ENCODE measurements around the gene CDX1.

The CDX1 gene

DNA sequence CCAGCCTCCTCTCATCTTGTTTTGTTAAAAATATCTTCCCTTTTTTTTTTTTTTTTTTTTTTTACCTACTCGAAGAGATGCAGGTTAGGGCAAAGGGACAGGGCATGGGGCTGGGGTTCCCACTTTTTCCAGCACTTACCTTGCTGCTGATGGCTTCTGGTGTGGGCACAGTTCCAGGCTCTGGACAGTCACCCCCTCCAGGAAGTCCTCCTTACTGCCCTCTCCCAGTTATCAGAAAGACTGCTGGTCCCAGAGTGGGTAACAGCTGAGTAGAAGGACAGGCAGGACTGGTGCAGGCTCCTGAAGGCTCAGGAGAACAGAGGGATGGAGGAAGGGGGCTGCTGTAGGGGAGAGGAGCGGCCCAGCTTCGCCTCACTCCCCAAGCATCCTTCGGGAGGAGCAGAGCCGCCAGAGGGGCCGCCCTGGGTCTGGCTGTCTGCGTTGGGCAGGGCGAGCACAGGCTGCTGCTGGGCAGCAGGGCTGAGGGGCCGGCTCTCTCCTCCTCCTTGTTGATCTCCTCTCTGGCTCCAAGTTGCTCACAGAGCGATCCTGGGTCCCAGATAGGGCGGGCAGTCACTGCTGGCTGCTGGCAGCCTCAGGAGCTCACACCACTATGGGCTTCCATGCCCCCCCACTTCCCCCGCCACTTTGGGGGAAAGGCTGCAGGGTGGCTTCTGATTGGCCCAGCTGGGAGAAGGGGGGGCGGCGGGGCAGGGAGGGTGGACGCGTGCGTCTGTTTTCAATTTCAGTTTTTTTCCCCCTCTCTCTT is 11.1 kb upstream of the CDX1 start, which contains the start of gene PDGFRB:
TSS of gene PDGFRB (minus strand) at position 588 of the 769 bp plus-strand sequence. CDS start 18,798 bp downstream, outside the sequence.
- TF ChIP-seq, protein P1, sequence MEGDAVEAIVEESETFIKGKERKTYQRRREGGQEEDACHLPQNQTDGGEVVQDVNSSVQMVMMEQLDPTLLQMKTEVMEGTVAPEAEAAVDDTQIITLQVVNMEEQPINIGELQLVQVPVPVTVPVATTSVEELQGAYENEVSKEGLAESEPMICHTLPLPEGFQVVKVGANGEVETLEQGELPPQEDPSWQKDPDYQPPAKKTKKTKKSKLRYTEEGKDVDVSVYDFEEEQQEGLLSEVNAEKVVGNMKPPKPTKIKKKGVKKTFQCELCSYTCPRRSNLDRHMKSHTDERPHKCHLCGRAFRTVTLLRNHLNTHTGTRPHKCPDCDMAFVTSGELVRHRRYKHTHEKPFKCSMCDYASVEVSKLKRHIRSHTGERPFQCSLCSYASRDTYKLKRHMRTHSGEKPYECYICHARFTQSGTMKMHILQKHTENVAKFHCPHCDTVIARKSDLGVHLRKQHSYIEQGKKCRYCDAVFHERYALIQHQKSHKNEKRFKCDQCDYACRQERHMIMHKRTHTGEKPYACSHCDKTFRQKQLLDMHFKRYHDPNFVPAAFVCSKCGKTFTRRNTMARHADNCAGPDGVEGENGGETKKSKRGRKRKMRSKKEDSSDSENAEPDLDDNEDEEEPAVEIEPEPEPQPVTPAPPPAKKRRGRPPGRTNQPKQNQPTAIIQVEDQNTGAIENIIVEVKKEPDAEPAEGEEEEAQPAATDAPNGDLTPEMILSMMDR (IDR thresholded peaks at IDR 0.05; ENCODE audit: low read length) = no peak
- no peak for TF ChIP-seq EZH2 (IDR thresholded peaks at IDR 0.05; ENCODE audit: borderline replicate concordance, low read length)
- H2AFZ ChIP-seq (ENCODE audit: low read length) = no peak within 1 kb of the TSS
- H3K36me3 ChIP-seq (ENCODE audit: insufficient read depth, low read length) = no peaks in the 10 kb centered on the region
- no peaks in the 10 kb centered on the region for H4K20me1 ChIP-seq (ENCODE audit: insufficient read depth, low read length)
- no peak within 1 kb of the TSS; the same call in 1 of the 2 replicates for H3K4me2 ChIP-seq (ENCODE audit: low read length)
- H3K4me3 ChIP-seq (ENCODE audit: low read depth, low read length, poor library complexity, severe bottlenecking) = peak within 1 kb of the TSS; percentile 2
- no peak within 1 kb of the TSS for H3K9ac ChIP-seq (ENCODE audit: low read length)
- H3K9me3 ChIP-seq (ENCODE audit: low read length) = no peaks in the 10 kb centered on the region
- H3K27ac ChIP-seq (ENCODE audit: low read depth, low read length, poor library complexity, severe bottlenecking) = no peak within 1 kb of the TSS
- no peaks in the 10 kb centered on the region for H3K9me2 ChIP-seq (ENCODE audit: low read depth, low read length)
- peaks cover 5% of the 10 kb centered on the region for H3K4me1 ChIP-seq (ENCODE audit: insufficient read depth, low read length, severe bottlenecking)
- H3K79me2 ChIP-seq (ENCODE audit: insufficient read depth, low read length) = no peaks in the 10 kb centered on the region
- H3F3A ChIP-seq (ENCODE audit: insufficient read depth, low read length) = no peaks in the 10 kb centered on the region
- no peaks in the 10 kb centered on the region for H3K27me3 ChIP-seq (ENCODE audit: insufficient read depth, low read length)

DNA sequence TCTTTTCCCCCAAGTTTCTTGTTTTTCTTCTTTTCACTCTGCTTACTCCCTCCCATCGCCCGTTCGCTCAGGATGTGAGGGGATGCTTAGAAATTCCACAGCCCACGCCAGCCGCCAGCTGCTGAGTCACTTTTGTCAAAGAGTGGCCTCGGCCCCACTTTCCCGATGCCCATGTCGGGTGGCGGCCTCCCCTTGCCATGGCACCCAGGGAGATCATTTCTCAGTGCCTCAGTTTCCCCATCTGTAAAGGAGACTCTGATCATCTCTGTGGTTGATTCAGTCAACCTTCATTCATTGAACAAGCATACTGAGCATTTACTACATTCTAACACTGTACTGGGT is 10.6 kb upstream of the CDX1 start:
- H3K4me3 ChIP-seq (ENCODE audit: low read depth, low read length, poor library complexity, severe bottlenecking) = peak overlapping the region; percentile 2
- H3K79me2 ChIP-seq (ENCODE audit: insufficient read depth, low read length) = no peaks in the 10 kb centered on the region
- no peaks in the 10 kb centered on the region for H3K9me2 ChIP-seq (ENCODE audit: low read depth, low read length)
- no peak overlapping the region for H3K27ac ChIP-seq (ENCODE audit: low read depth, low read length, poor library complexity, severe bottlenecking)
- H3K27me3 ChIP-seq (ENCODE audit: insufficient read depth, low read length) = no peaks in the 10 kb centered on the region
- H3K36me3 ChIP-seq (ENCODE audit: insufficient read depth, low read length) = no peaks in the 10 kb centered on the region
- H3K9me3 ChIP-seq (ENCODE audit: low read length) = no peaks in the 10 kb centered on the region
- no peaks in the 10 kb centered on the region for H3F3A ChIP-seq (ENCODE audit: insufficient read depth, low read length)
- H3K4me2 ChIP-seq (ENCODE audit: low read length) = no peak overlapping the region; the same call in 1 of the 2 replicates
- no peak for TF ChIP-seq EZH2 (IDR thresholded peaks at IDR 0.05; ENCODE audit: borderline replicate concordance, low read length)
- TF ChIP-seq, protein P1 (IDR thresholded peaks at IDR 0.05; ENCODE audit: low read length) = no peak
- H4K20me1 ChIP-seq (ENCODE audit: insufficient read depth, low read length) = no peaks in the 10 kb centered on the region
- H3K9ac ChIP-seq (ENCODE audit: low read length) = no peak overlapping the region
- no peak overlapping the region for H2AFZ ChIP-seq (ENCODE audit: low read length)
- peaks cover 5% of the 10 kb centered on the region for H3K4me1 ChIP-seq (ENCODE audit: insufficient read depth, low read length, severe bottlenecking)

DNA sequence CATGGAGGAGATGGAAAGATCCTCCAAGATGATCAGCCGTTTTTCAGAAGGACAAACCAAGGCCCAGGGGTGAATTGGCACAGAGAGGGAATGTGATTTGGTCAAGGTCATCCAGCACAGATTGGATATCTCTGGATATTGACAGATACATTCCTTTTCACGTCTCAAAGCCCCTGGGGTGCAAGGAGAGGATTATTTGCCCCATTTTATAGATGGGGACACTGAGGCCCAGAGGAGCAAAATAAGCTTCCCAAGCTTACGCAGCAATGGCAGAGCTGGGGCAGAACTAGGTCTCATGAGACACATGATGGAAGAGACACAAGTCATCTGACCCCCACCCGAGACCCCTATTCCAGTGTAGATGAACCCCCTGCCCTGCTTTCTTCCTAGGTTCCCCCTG is 10.0 kb upstream of the CDX1 start:
- no peaks in the 10 kb centered on the region for H3K36me3 ChIP-seq (ENCODE audit: insufficient read depth, low read length)
- no peak overlapping the region for H3K9ac ChIP-seq (ENCODE audit: low read length)
- no peaks in the 10 kb centered on the region for H4K20me1 ChIP-seq (ENCODE audit: insufficient read depth, low read length)
- no peaks in the 10 kb centered on the region for H3F3A ChIP-seq (ENCODE audit: insufficient read depth, low read length)
- peaks cover 5% of the 10 kb centered on the region for H3K4me1 ChIP-seq (ENCODE audit: insufficient read depth, low read length, severe bottlenecking)
- no peak overlapping the region for H3K4me3 ChIP-seq (ENCODE audit: low read depth, low read length, poor library complexity, severe bottlenecking)
- H3K27me3 ChIP-seq (ENCODE audit: insufficient read depth, low read length) = no peaks in the 10 kb centered on the region
- no peaks in the 10 kb centered on the region for H3K9me2 ChIP-seq (ENCODE audit: low read depth, low read length)
- H3K9me3 ChIP-seq (ENCODE audit: low read length) = no peaks in the 10 kb centered on the region
- TF ChIP-seq EZH2 (IDR thresholded peaks at IDR 0.05; ENCODE audit: borderline replicate concordance, low read length) = no peak
- TF ChIP-seq, protein P1 (IDR thresholded peaks at IDR 0.05; ENCODE audit: low read length) = no peak
- H3K79me2 ChIP-seq (ENCODE audit: insufficient read depth, low read length) = no peaks in the 10 kb centered on the region
- no peak overlapping the region for H2AFZ ChIP-seq (ENCODE audit: low read length)
- no peak overlapping the region for H3K4me2 ChIP-seq (ENCODE audit: low read length)
- no peak overlapping the region for H3K27ac ChIP-seq (ENCODE audit: low read depth, low read length, poor library complexity, severe bottlenecking)

All from OCI-LY1 (cell line).